K562 (cell line): ENCODE results near the gene KLHL33. TPM values are rescaled to one million over a fixed set of nuclear protein-coding genes. Genes with fewer than 3 reads are reported as not detected.
A peak's percentile ranks its signal among the peaks of the same experiment; 100 is the strongest.

Source experiments
- BRD9 ChIP-seq: fragments of 450-650 bp; IDR thresholded peaks from 2 replicates; pipeline ENCODE4 v1.6.1; 2018; ENCODE audit warnings: low read depth; ENCODE audit not compliant: partially characterized antibody
- CAMTA2 ChIP-seq: fragments of 250-450 bp; sonication (Bioruptor Pico); conservative IDR thresholded peaks from 2 replicates; pipeline ENCODE4 v1.5.1; 2022
- DPF2 ChIP-seq: fragments of 450-650 bp; IDR thresholded peaks from 2 replicates; pipeline ENCODE4 v1.6.1; 2016
- ESRRB ChIP-seq: fragments of 250-450 bp; sonication (Bioruptor Pico); IDR thresholded peaks from 2 replicates; pipeline ENCODE4 v1.5.0; 2020; ENCODE audit warnings: mild to moderate bottlenecking, moderate library complexity, borderline replicate concordance
- ETV5 ChIP-seq: sonication (generic); formaldehyde crosslinking; IDR thresholded peaks from 2 replicates; pipeline ENCODE4 v1.4.0; 2020; ENCODE audit warnings: low read depth, mild to moderate bottlenecking, missing genetic modification reagents
- FOXK1 ChIP-seq: sonication (generic); formaldehyde crosslinking; IDR thresholded peaks from 2 replicates; pipeline ENCODE4 v1.8.0; 2022; ENCODE audit warnings: missing genetic modification reagents, mild to moderate bottlenecking, borderline replicate concordance
- NFXL1 ChIP-seq: fragments of 450-650 bp; formaldehyde crosslinking; IDR thresholded peaks from 2 replicates; pipeline ENCODE4 v1.4.0; 2021; ENCODE audit warnings: mild to moderate bottlenecking
- PPARD ChIP-seq: fragments of 250-450 bp; sonication (Bioruptor Pico); IDR thresholded peaks from 2 replicates; pipeline ENCODE4 v1.8.0; 2022; ENCODE audit warnings: inconsistent platforms, mild to moderate bottlenecking, moderate library complexity
- PTBP1 ChIP-seq: fragments of 200-400 bp; formaldehyde crosslinking; IDR thresholded peaks from 2 replicates; pipeline ENCODE4 v1.6.1; 2017; ENCODE audit warnings: low read depth, low read length
- PURB ChIP-seq: sonication (generic); formaldehyde crosslinking; IDR thresholded peaks from 2 replicates; pipeline ENCODE4 v1.9.0; 2021; ENCODE audit warnings: low read depth, mild to moderate bottlenecking, missing genetic modification reagents
- RBM25 ChIP-seq: fragments of 200-400 bp; formaldehyde crosslinking; IDR thresholded peaks from 2 replicates; pipeline ENCODE4 v1.6.1; 2018; ENCODE audit warnings: low read length, low read depth, moderate library complexity; ENCODE audit not compliant: severe bottlenecking
- RCOR1 ChIP-seq, 2 experiments: IDR thresholded peaks; 2 replicates each; pipeline ENCODE4 v1.6.1; 2012; ENCODE audit warnings: low read depth in 2 of 2, low read length in 2 of 2, borderline replicate concordance in 1 of 2, improper control_type of control experiment in 1 of 2
- SMARCE1 ChIP-seq: fragments of 450-650 bp; IDR thresholded peaks from 2 replicates; pipeline ENCODE4 v1.7.1; 2016; ENCODE audit warnings: mild to moderate bottlenecking
- ZBED1 ChIP-seq: IDR thresholded peaks from 2 replicates; pipeline ENCODE4 v1.6.1; 2014
- ZC3H8 ChIP-seq: fragments of 450-650 bp; IDR thresholded peaks from 2 replicates; pipeline ENCODE4 v1.6.1; 2017
- ZNF12 ChIP-seq: sonication (generic); formaldehyde crosslinking; IDR thresholded peaks from 2 replicates; pipeline ENCODE4 v1.4.0; 2020; ENCODE audit warnings: mild to moderate bottlenecking, missing genetic modification reagents
- ZNF133 ChIP-seq: fragments of 250-450 bp; sonication (Bioruptor Pico); IDR thresholded peaks from 2 replicates; pipeline ENCODE4 v1.4.0; 2020; ENCODE audit warnings: mild to moderate bottlenecking
- ZNF184 ChIP-seq: sonication (generic); formaldehyde crosslinking; IDR thresholded peaks from 2 replicates; pipeline ENCODE4 v1.5.0; 2020; ENCODE audit warnings: missing genetic modification reagents
- ZNF212 ChIP-seq: fragments of 450-650 bp; formaldehyde crosslinking; IDR thresholded peaks from 2 replicates; pipeline ENCODE4 v1.4.0; 2020; ENCODE audit warnings: mild to moderate bottlenecking
- ZNF263 ChIP-seq: sonication (generic); formaldehyde crosslinking; IDR thresholded peaks from 2 replicates; pipeline ENCODE4 v1.8.0; 2022; ENCODE audit warnings: mild to moderate bottlenecking, missing genetic modification reagents, borderline replicate concordance
- ZNF699 ChIP-seq: fragments of 250-450 bp; sonication (Bioruptor Pico); IDR thresholded peaks from 2 replicates; pipeline ENCODE4 v1.8.0; 2021; ENCODE audit warnings: mild to moderate bottlenecking, moderate library complexity; ENCODE audit not compliant: insufficient replicate concordance
- polyA plus RNA-seq, 8 experiments: library from polyadenylated mRNA; depleted of rRNA in 4 of 8; stranded (reverse) in 5 of 8; unstranded in 3 of 8; fragments of >200 nt; fragmentation: Nextera tagmentation in 2 of 8; fragmentation: Illumina TruSeq in 1 of 8; extraction: Ambion mirVana in 2 of 8; extraction: Trizol in 1 of 8; gene quantifications; 2 replicates each; pipeline versions ENCODE4 v1.2.1 to v1.2.3, GENCODE V29; 2011 to 2014; ENCODE audit warnings: inconsistent platforms in 1 of 8, missing spikeins in 1 of 8
- total RNA-seq, 7 experiments: library from RNA; depleted of rRNA in 6 of 7; stranded (reverse); fragments of >200 nt in 6 of 7; fragmentation: Illumina TruSeq in 2 of 7; extraction: Trizol in 2 of 7; gene quantifications; 2 replicates each; pipeline versions ENCODE4 v1.2.1 to v1.2.3, GENCODE V29; 2011 to 2021; ENCODE audit warnings: low replicate concordance in 1 of 7
- TF ChIP-seq, protein P1 (sequence below), 2 experiments: fragments of 450-650 bp; formaldehyde crosslinking in 1 of 2; IDR thresholded peaks; 2 replicates each; pipeline versions ENCODE4 v1.4.0 to v1.6.1; 2014 to 2020; ENCODE audit warnings: mild to moderate bottlenecking in 2 of 2, borderline replicate concordance in 1 of 2, low read depth in 1 of 2

Gene KLHL33
- total and polyA plus RNA-seq, 9 of the 15 experiments (the other 6 are each of a cell fraction or from before 2014, with no cell fraction given), result 0.04 to 0.27 (median 0.13) TPM; not detected in 6

DNA sequence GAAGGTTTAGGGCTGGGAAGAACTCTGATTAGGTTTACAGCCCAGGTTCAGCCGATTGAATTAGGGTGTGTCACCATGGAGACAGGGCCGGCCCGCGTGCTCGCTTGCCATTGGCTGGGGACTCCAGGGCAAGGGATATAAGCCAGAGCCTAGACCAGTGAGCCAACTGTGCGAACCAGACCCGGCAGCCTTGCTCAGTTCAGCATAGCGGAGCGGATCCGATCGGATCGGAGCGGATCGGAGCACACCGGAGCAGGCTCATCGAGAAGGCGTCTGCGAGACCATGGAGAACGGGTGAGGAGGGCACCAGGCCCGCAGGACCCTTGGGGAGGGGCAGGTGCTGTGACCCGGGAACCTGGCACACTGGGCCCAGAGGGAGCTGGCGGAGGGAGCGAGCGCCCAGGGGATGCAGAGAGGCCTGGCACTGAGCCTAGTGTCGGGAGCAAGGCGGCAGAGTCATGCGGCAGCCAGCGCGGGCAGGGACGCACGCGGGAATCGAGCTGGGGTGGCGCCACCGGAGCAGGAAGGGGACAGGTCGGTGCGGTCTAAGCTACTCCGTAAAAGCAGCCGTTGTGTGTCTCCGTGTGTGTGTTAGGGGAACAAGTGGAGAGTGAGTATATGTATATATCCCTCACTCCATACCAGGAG, 33.4 kb upstream of the KLHL33 start, which contains the start of gene PNP (continued):
- TF ChIP-seq NFXL1 (CRISPR knock-in tag) (no peak), DPF2 (no peak), ZBED1 (no peak), ZNF133 (CRISPR knock-in tag) (no peak), RBM25 (no peak), RCOR1 (IDR thresholded peaks at IDR 0.05; ENCODE audit: borderline replicate concordance in 1 of 2, low read depth in 2 of 2, low read length in 2 of 2) (0 out of 4 replicates have a peak, but pooled peaks of 1 of the 2 experiments have one; percentile 9), ZNF212 (CRISPR knock-in tag) (no peak), BRD9 (no peak), ZNF184 (CRISPR knock-in tag) (no peak), FOXK1 (no peak), PPARD (CRISPR knock-in tag) (no peak), PTBP1 (no peak), PURB (CRISPR knock-in tag) (no peak), ESRRB (CRISPR knock-in tag) (no peak), ETV5 (no peak; the same call in 1 of the 2 replicates), ZNF699 (CRISPR knock-in tag) (no peak), CAMTA2 (no peak), ZNF12 (CRISPR knock-in tag) (0 out of 2 replicates have a peak, but pooled peaks have one; percentile 57), ZNF263 (CRISPR knock-in tag) (peak; percentile 28; the same call in 1 of the 2 replicates), SMARCE1 (no peak), ZC3H8 (no peak)
- TF ChIP-seq, protein P1, sequence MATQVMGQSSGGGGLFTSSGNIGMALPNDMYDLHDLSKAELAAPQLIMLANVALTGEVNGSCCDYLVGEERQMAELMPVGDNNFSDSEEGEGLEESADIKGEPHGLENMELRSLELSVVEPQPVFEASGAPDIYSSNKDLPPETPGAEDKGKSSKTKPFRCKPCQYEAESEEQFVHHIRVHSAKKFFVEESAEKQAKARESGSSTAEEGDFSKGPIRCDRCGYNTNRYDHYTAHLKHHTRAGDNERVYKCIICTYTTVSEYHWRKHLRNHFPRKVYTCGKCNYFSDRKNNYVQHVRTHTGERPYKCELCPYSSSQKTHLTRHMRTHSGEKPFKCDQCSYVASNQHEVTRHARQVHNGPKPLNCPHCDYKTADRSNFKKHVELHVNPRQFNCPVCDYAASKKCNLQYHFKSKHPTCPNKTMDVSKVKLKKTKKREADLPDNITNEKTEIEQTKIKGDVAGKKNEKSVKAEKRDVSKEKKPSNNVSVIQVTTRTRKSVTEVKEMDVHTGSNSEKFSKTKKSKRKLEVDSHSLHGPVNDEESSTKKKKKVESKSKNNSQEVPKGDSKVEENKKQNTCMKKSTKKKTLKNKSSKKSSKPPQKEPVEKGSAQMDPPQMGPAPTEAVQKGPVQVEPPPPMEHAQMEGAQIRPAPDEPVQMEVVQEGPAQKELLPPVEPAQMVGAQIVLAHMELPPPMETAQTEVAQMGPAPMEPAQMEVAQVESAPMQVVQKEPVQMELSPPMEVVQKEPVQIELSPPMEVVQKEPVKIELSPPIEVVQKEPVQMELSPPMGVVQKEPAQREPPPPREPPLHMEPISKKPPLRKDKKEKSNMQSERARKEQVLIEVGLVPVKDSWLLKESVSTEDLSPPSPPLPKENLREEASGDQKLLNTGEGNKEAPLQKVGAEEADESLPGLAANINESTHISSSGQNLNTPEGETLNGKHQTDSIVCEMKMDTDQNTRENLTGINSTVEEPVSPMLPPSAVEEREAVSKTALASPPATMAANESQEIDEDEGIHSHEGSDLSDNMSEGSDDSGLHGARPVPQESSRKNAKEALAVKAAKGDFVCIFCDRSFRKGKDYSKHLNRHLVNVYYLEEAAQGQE (IDR thresholded peaks at IDR 0.05; ENCODE audit: borderline replicate concordance), result no peak
- TF ChIP-seq, protein P1 (CRISPR knock-in tag; IDR thresholded peaks at IDR 0.05; ENCODE audit: low read depth), result no peak
